Measurements from ENCODE around the gene TOPBP1. TPM values are rescaled to one million over a fixed set of nuclear protein-coding genes. Genes with fewer than 3 reads are reported as not detected.

Gene TOPBP1
- polyA plus RNA-seq, 1 donor (not counting 4 experiments of a cell fraction or from before 2014, with no cell fraction given): 26.1 TPM

DNA sequence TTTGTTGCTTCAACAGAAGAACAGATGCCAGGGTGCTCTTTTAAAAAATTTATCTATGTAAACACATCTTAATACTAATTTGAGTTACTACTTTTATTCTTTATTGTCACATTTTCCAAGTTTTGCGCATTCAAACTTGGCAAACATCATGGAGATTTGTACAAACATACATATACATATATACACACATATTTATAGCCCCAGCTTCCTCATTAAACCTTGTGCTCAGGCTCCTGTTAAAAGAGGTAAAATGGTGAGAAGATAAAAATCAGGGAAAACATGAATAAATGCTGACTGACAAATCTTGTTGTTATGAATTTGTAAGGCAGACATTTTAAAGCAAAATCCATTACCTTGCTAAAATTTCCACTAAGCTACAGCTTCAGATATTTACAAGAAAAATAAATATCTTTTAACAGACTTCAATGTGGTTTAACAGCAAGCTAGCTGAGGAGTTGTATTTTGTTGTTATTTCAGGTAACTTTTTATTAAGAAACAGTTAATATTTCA lies 61.1 kb downstream of the TOPBP1 start:
- no peaks in the 10 kb centered on the region for H3K27me3 ChIP-seq (ENCODE audit: control insufficient read depth, extremely low read depth, insufficient read depth, low read length)
- no peaks in the 10 kb centered on the region for H4K20me1 ChIP-seq (ENCODE audit: control insufficient read depth, extremely low read depth, insufficient read depth, low read length)
- TF ChIP-seq, protein P1, sequence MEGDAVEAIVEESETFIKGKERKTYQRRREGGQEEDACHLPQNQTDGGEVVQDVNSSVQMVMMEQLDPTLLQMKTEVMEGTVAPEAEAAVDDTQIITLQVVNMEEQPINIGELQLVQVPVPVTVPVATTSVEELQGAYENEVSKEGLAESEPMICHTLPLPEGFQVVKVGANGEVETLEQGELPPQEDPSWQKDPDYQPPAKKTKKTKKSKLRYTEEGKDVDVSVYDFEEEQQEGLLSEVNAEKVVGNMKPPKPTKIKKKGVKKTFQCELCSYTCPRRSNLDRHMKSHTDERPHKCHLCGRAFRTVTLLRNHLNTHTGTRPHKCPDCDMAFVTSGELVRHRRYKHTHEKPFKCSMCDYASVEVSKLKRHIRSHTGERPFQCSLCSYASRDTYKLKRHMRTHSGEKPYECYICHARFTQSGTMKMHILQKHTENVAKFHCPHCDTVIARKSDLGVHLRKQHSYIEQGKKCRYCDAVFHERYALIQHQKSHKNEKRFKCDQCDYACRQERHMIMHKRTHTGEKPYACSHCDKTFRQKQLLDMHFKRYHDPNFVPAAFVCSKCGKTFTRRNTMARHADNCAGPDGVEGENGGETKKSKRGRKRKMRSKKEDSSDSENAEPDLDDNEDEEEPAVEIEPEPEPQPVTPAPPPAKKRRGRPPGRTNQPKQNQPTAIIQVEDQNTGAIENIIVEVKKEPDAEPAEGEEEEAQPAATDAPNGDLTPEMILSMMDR (optimal IDR thresholded peaks at IDR 0.05 in 1 of 3, IDR thresholded peaks at IDR 0.05 in 1 of 3, conservative IDR thresholded peaks at IDR 0.05 in 1 of 3; ENCODE audit: extremely low read depth in 1 of 3, insufficient read depth in 2 of 3, low read length in 3 of 3): no peak
- no peak for TF ChIP-seq EZH2 (IDR thresholded peaks at IDR 0.05; ENCODE audit: low read length)
- no peak overlapping the region for H2AFZ ChIP-seq (ENCODE audit: control insufficient read depth, low read length)
- peaks cover 3% of the 10 kb centered on the region for H3K4me1 ChIP-seq (ENCODE audit: control insufficient read depth, extremely low read depth, insufficient read depth, low read length)
- H3K9me3 ChIP-seq (ENCODE audit: control insufficient read depth, low read depth, low read length): no peaks in the 10 kb centered on the region
- H3K27ac ChIP-seq (ENCODE audit: control insufficient read depth, insufficient read depth, low read length): no peak overlapping the region
- DNase-seq (ENCODE audit: low read depth, low spot score) (no peak), FAIRE-seq (no peak)
- no peaks in the 10 kb centered on the region for H3K79me2 ChIP-seq (ENCODE audit: control insufficient read depth, insufficient read depth, low read length)
- H3K9me1 ChIP-seq (ENCODE audit: control insufficient read depth, extremely low read depth, insufficient read depth, low read length): no peaks in the 10 kb centered on the region
- no peak overlapping the region for H3K4me3 ChIP-seq (ENCODE audit: control insufficient read depth in 2 of 3, extremely low read depth in 1 of 3, insufficient read depth in 2 of 3, low read depth in 1 of 3, low read length in 3 of 3)
- dilution Hi-C loops (cut with MboI; ENCODE audit: extremely low pct_ligation_motif_present, low sequenced_read_pairs): no loop called here
- no peak overlapping the region for H3K9ac ChIP-seq (ENCODE audit: control insufficient read depth, extremely low read depth, insufficient read depth, low read length)
- H3K4me2 ChIP-seq (ENCODE audit: control insufficient read depth, extremely low read depth, insufficient read depth, low read depth, low read length): no peak overlapping the region
- no peaks in the 10 kb centered on the region for H3K36me3 ChIP-seq (ENCODE audit: control insufficient read depth in 2 of 2, extremely low read depth in 1 of 2, insufficient read depth in 2 of 2, low read length in 2 of 2)

DNA sequence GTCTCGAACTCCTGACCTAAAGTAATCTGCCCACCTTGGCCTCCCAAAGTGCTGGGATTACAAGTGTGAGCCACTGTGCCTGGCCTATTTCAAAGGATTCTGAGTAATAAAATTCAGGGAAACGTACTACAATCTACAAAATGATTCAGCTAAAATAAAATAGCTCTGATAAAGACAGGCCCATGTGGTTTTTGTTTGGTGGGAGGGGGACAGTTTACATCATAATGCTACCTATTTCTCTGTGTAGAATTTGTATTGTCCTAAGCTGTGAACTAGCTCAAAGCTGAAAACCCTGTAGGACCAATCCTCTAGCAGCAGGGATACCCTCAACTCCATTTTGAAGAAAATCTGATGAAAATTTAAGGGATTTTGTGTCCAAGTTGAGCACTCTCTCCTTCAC lies 62.5 kb downstream of the TOPBP1 start:
- dilution Hi-C loops (cut with MboI; ENCODE audit: extremely low pct_ligation_motif_present, low sequenced_read_pairs): no loop called here
- Histone ChIP-seq H3K4me3 (ENCODE audit: control insufficient read depth in 2 of 3, extremely low read depth in 1 of 3, insufficient read depth in 2 of 3, low read depth in 1 of 3, low read length in 3 of 3) (no peak overlapping the region), H3K9me3 (ENCODE audit: control insufficient read depth, low read depth, low read length) (no peaks in the 10 kb centered on the region), H2AFZ (ENCODE audit: control insufficient read depth, low read length) (no peak overlapping the region), H3K9ac (ENCODE audit: control insufficient read depth, extremely low read depth, insufficient read depth, low read length) (no peak overlapping the region), H3K27me3 (ENCODE audit: control insufficient read depth, extremely low read depth, insufficient read depth, low read length) (no peaks in the 10 kb centered on the region), H3K4me2 (ENCODE audit: control insufficient read depth, extremely low read depth, insufficient read depth, low read depth, low read length) (no peak overlapping the region), H3K36me3 (ENCODE audit: control insufficient read depth in 2 of 2, extremely low read depth in 1 of 2, insufficient read depth in 2 of 2, low read length in 2 of 2) (no peaks in the 10 kb centered on the region), H3K79me2 (ENCODE audit: control insufficient read depth, insufficient read depth, low read length) (no peaks in the 10 kb centered on the region), H3K9me1 (ENCODE audit: control insufficient read depth, extremely low read depth, insufficient read depth, low read length) (no peaks in the 10 kb centered on the region), H4K20me1 (ENCODE audit: control insufficient read depth, extremely low read depth, insufficient read depth, low read length) (no peaks in the 10 kb centered on the region), H3K4me1 (ENCODE audit: control insufficient read depth, extremely low read depth, insufficient read depth, low read length) (peaks cover 14% of the 10 kb centered on the region), H3K27ac (ENCODE audit: control insufficient read depth, insufficient read depth, low read length) (no peak overlapping the region)
- DNase-seq (ENCODE audit: low read depth, low spot score): no peak
- TF ChIP-seq EZH2 (IDR thresholded peaks at IDR 0.05; ENCODE audit: low read length): no peak
- TF ChIP-seq, protein P1 (optimal IDR thresholded peaks at IDR 0.05 in 1 of 3, IDR thresholded peaks at IDR 0.05 in 1 of 3, conservative IDR thresholded peaks at IDR 0.05 in 1 of 3; ENCODE audit: extremely low read depth in 1 of 3, insufficient read depth in 2 of 3, low read length in 3 of 3): no peak
- FAIRE-seq: no peak
